Measurements from ENCODE around the gene P4HB.

The P4HB gene

GRCh38 chr17:81901167-81902022 lies 41.1 kb upstream of the P4HB start:
- DNase-seq (ENCODE audit: extremely low read depth, low read depth), result no peak
- H3K4me3 ChIP-seq (replicated peaks; ENCODE audit: low read depth, low read length), result no peak overlapping the region
- TF ChIP-seq CTCF (IDR thresholded peaks at IDR 0.05; ENCODE audit: low read depth, low read length, missing control alignments), result no peak

- TF ChIP-seq CTCF (IDR thresholded peaks at IDR 0.05; ENCODE audit: low read depth, low read length, missing control alignments), result no peak
- H3K4me3 ChIP-seq (replicated peaks; ENCODE audit: low read depth, low read length), result no peak overlapping the region
- DNase-seq (ENCODE audit: extremely low read depth, low read depth), result no peak
Observed at GRCh38 chr17:81900181-81900820, 40.0 kb upstream of the P4HB start.

- no peak for DNase-seq (ENCODE audit: extremely low read depth, low read depth)
Observed at GRCh38 chr17:81899514-81900166, 39.3 kb upstream of the P4HB start.

GRCh38 chr17:81898885-81899284 lies 38.5 kb upstream of the P4HB start:
- DNase-seq (ENCODE audit: extremely low read depth, low read depth), result no peak
- no peak overlapping the region for H3K4me3 ChIP-seq (replicated peaks; ENCODE audit: low read depth, low read length)
- no peak for TF ChIP-seq CTCF (IDR thresholded peaks at IDR 0.05; ENCODE audit: low read depth, low read length, missing control alignments)

More at GRCh38 chr17:81899514-81900166, 39.3 kb upstream of the P4HB start:
- H3K4me3 ChIP-seq (replicated peaks; ENCODE audit: low read depth, low read length), result no peak overlapping the region
- no peak for TF ChIP-seq CTCF (IDR thresholded peaks at IDR 0.05; ENCODE audit: low read depth, low read length, missing control alignments)

- no peak for TF ChIP-seq CTCF (IDR thresholded peaks at IDR 0.05; ENCODE audit: low read depth, low read length, missing control alignments)
- no peak for DNase-seq (ENCODE audit: extremely low read depth, low read depth)
- H3K4me3 ChIP-seq (replicated peaks; ENCODE audit: low read depth, low read length), result no peak overlapping the region
Observed at GRCh38 chr17:81898029-81898866, 37.9 kb upstream of the P4HB start.

- H3K4me3 ChIP-seq (replicated peaks; ENCODE audit: low read depth, low read length), result no peak overlapping the region
- TF ChIP-seq CTCF (IDR thresholded peaks at IDR 0.05; ENCODE audit: low read depth, low read length, missing control alignments), result no peak
- no peak for DNase-seq (ENCODE audit: extremely low read depth, low read depth)
Observed at GRCh38 chr17:81895400-81895799, 35.1 kb upstream of the P4HB start.
